GM13976 (cell line): ENCODE results near the gene DNAH12.

ENCODE experiments used
- DNase-seq: peaks from one replicate; pipeline ENCODE4 v3.0.0; 2012; ENCODE audit warnings: low spot score
- CTCF ChIP-seq: IDR thresholded peaks from 2 replicates; pipeline ENCODE4 v1.5.1; 2012; ENCODE audit warnings: borderline replicate concordance, mild to moderate bottlenecking; ENCODE audit not compliant: insufficient read depth; ENCODE audit errors: extremely low read depth, missing control alignments, control extremely low read depth
- in situ Hi-C: fragments of 300-500 bp; cut with MboI; formaldehyde crosslinking; loops from one replicate; pipeline ENCODE4 v1.12.0; 2022; ENCODE audit warnings: low sequenced_read_pairs, mixed read lengths, inconsistent platforms; ENCODE audit not compliant: unreplicated experiment

DNAH12 gene

GRCh38 chr3:57287205-57287604, 256.9 kb downstream of the DNAH12 start:
- in situ Hi-C loops: no loop called here
- DNase-seq: no peak
- no peak for TF ChIP-seq CTCF

- TF ChIP-seq CTCF: no peak
- in situ Hi-C loops: no loop called here
Measured at GRCh38 chr3:57283334-57283733, 260.8 kb downstream of the DNAH12 start.

GRCh38 chr3:57281715-57282114, 262.4 kb downstream of the DNAH12 start:
- DNase-seq: no peak

More at GRCh38 chr3:57283334-57283733, 260.8 kb downstream of the DNAH12 start:
- DNase-seq: no peak

GRCh38 chr3:57279685-57280084, 264.5 kb downstream of the DNAH12 start:
- no peak for DNase-seq
- no peak for TF ChIP-seq CTCF
- in situ Hi-C loops: no loop called here

More at GRCh38 chr3:57281715-57282114, 262.4 kb downstream of the DNAH12 start:
- in situ Hi-C loops: no loop called here
- TF ChIP-seq CTCF: no peak

- DNase-seq: no peak
- TF ChIP-seq CTCF: no peak
- in situ Hi-C loops: no loop called here
Measured at GRCh38 chr3:57278237-57278636, 265.9 kb downstream of the DNAH12 start.

- TF ChIP-seq CTCF: no peak
- DNase-seq: no peak
- in situ Hi-C loops: no loop called here
Measured at GRCh38 chr3:57275393-57275792, 268.8 kb downstream of the DNAH12 start.

- no peak for DNase-seq
- in situ Hi-C loops: no loop called here
- no peak for TF ChIP-seq CTCF
Measured at GRCh38 chr3:57274845-57275244, 269.3 kb downstream of the DNAH12 start.
